Neural progenitor cell (in vitro differentiated cells): Measurements from ENCODE around the gene POMT2.

Source experiments
- EZH2phosphoT487 ChIP-seq: fragments of 200-600 bp; sonication (generic); IDR thresholded peaks from 2 replicates; pipeline ENCODE4 v1.6.1; 2017; ENCODE audit warnings: antibody characterized with exemption
- TF ChIP-seq, protein P1 (sequence below): fragments of 200-600 bp; sonication (generic); IDR thresholded peaks from 2 replicates; pipeline ENCODE4 v1.5.1; 2017; ENCODE audit warnings: antibody characterized with exemption, mild to moderate bottlenecking

DNA sequence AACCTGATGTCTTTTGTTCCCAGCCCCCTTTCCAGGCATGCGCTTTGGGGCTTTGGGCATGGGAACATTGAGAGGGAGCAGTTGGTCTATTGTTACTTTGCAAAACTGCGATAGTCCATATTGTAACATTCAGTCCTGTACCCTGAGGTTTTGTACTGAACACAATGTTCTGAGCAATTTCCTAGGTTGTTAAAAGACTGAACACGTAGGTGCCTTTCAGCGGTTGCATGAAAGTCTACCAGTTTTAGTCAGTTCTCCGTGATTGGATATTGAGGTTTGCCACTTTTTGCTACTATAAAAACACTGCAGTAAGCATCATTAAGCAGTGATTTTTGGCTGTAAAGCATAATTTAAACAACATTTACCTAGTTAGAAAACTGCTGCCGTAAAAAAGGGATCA, 69.8 kb downstream of the POMT2 start:
- TF ChIP-seq, protein P1, sequence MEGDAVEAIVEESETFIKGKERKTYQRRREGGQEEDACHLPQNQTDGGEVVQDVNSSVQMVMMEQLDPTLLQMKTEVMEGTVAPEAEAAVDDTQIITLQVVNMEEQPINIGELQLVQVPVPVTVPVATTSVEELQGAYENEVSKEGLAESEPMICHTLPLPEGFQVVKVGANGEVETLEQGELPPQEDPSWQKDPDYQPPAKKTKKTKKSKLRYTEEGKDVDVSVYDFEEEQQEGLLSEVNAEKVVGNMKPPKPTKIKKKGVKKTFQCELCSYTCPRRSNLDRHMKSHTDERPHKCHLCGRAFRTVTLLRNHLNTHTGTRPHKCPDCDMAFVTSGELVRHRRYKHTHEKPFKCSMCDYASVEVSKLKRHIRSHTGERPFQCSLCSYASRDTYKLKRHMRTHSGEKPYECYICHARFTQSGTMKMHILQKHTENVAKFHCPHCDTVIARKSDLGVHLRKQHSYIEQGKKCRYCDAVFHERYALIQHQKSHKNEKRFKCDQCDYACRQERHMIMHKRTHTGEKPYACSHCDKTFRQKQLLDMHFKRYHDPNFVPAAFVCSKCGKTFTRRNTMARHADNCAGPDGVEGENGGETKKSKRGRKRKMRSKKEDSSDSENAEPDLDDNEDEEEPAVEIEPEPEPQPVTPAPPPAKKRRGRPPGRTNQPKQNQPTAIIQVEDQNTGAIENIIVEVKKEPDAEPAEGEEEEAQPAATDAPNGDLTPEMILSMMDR, result no peak
- TF ChIP-seq EZH2phosphoT487, result no peak
